ENCODE measurements around the gene SNX27.

Gene SNX27

GRCh38 chr1:151611832-151612500 is at the start of gene SNX27:
Gene SNX27 (plus strand): TSS chr1:151612050. CDS start chr1:151612202, 152 bp downstream.
- H3K4me1 ChIP-seq (ENCODE audit: control insufficient read depth, insufficient read depth, low read length), result peaks cover 9% of the 10 kb centered on the region
- peak within 1 kb of the TSS; percentile 78 for H3K4me3 ChIP-seq (ENCODE audit: low read length)
- H3K27ac ChIP-seq (ENCODE audit: low read depth, low read length), result peak within 1 kb of the TSS; percentile 95
- peak within 1 kb of the TSS; percentile 55 for H3K9ac ChIP-seq (ENCODE audit: low read length)
- no peaks in the 10 kb centered on the region for H3K27me3 ChIP-seq (ENCODE audit: control insufficient read depth, insufficient read depth, low read length)
- no peaks in the 10 kb centered on the region for H3K36me3 ChIP-seq (ENCODE audit: control insufficient read depth, insufficient read depth, low read length)

GRCh38 chr1:151562661-151563060 is 49.2 kb upstream of the SNX27 start:
- peaks cover 19% of the 10 kb centered on the region for H3K36me3 ChIP-seq (ENCODE audit: control insufficient read depth, insufficient read depth, low read length)
- H3K27me3 ChIP-seq (ENCODE audit: control insufficient read depth, insufficient read depth, low read length), result no peaks in the 10 kb centered on the region
- H3K27ac ChIP-seq (ENCODE audit: low read depth, low read length), result no peak overlapping the region

GRCh38 chr1:151563376-151563775 is 48.5 kb upstream of the SNX27 start:
- Histone ChIP-seq H3K27ac (ENCODE audit: low read depth, low read length) (no peak overlapping the region), H3K9ac (ENCODE audit: low read length) (no peak overlapping the region), H3K27me3 (ENCODE audit: control insufficient read depth, insufficient read depth, low read length) (no peaks in the 10 kb centered on the region), H3K4me3 (ENCODE audit: low read length) (no peak overlapping the region), H3K36me3 (ENCODE audit: control insufficient read depth, insufficient read depth, low read length) (peaks cover 19% of the 10 kb centered on the region), H3K4me1 (ENCODE audit: control insufficient read depth, insufficient read depth, low read length) (no peaks in the 10 kb centered on the region)

More at GRCh38 chr1:151562661-151563060, 49.2 kb upstream of the SNX27 start:
- Histone ChIP-seq H3K4me1 (ENCODE audit: control insufficient read depth, insufficient read depth, low read length) (no peaks in the 10 kb centered on the region), H3K9ac (ENCODE audit: low read length) (no peak overlapping the region), H3K4me3 (ENCODE audit: low read length) (no peak overlapping the region)

GRCh38 chr1:151565502-151566189 is 46.2 kb upstream of the SNX27 start:
- no peak overlapping the region for H3K4me3 ChIP-seq (ENCODE audit: low read length)

GRCh38 chr1:151568626-151569088 is 43.2 kb upstream of the SNX27 start:
- no peak overlapping the region for H3K27ac ChIP-seq (ENCODE audit: low read depth, low read length)
- no peaks in the 10 kb centered on the region for H3K4me1 ChIP-seq (ENCODE audit: control insufficient read depth, insufficient read depth, low read length)
- H3K9ac ChIP-seq (ENCODE audit: low read length), result no peak overlapping the region
- no peaks in the 10 kb centered on the region for H3K27me3 ChIP-seq (ENCODE audit: control insufficient read depth, insufficient read depth, low read length)
- H3K4me3 ChIP-seq (ENCODE audit: low read length), result no peak overlapping the region
- peaks cover 29% of the 10 kb centered on the region for H3K36me3 ChIP-seq (ENCODE audit: control insufficient read depth, insufficient read depth, low read length)

More at GRCh38 chr1:151565502-151566189, 46.2 kb upstream of the SNX27 start:
- Histone ChIP-seq H3K4me1 (ENCODE audit: control insufficient read depth, insufficient read depth, low read length) (no peaks in the 10 kb centered on the region), H3K36me3 (ENCODE audit: control insufficient read depth, insufficient read depth, low read length) (peaks cover 26% of the 10 kb centered on the region), H3K27me3 (ENCODE audit: control insufficient read depth, insufficient read depth, low read length) (no peaks in the 10 kb centered on the region), H3K27ac (ENCODE audit: low read depth, low read length) (no peak overlapping the region), H3K9ac (ENCODE audit: low read length) (no peak overlapping the region)

- Histone ChIP-seq H3K4me3 (ENCODE audit: low read length) (no peak overlapping the region), H3K27me3 (ENCODE audit: control insufficient read depth, insufficient read depth, low read length) (no peaks in the 10 kb centered on the region), H3K27ac (ENCODE audit: low read depth, low read length) (no peak overlapping the region), H3K36me3 (ENCODE audit: control insufficient read depth, insufficient read depth, low read length) (peaks cover 19% of the 10 kb centered on the region), H3K4me1 (ENCODE audit: control insufficient read depth, insufficient read depth, low read length) (no peaks in the 10 kb centered on the region), H3K9ac (ENCODE audit: low read length) (no peak overlapping the region)
Measured at GRCh38 chr1:151570819-151571218, 41.0 kb upstream of the SNX27 start.

GRCh38 chr1:151574575-151575529 is 37.0 kb upstream of the SNX27 start:
- Histone ChIP-seq H3K27ac (ENCODE audit: low read depth, low read length) (no peak overlapping the region), H3K27me3 (ENCODE audit: control insufficient read depth, insufficient read depth, low read length) (no peaks in the 10 kb centered on the region), H3K36me3 (ENCODE audit: control insufficient read depth, insufficient read depth, low read length) (peaks cover 12% of the 10 kb centered on the region), H3K4me3 (ENCODE audit: low read length) (no peak overlapping the region), H3K4me1 (ENCODE audit: control insufficient read depth, insufficient read depth, low read length) (no peaks in the 10 kb centered on the region), H3K9ac (ENCODE audit: low read length) (no peak overlapping the region)

GRCh38 chr1:151577173-151577572 is 34.7 kb upstream of the SNX27 start:
- no peaks in the 10 kb centered on the region for H3K27me3 ChIP-seq (ENCODE audit: control insufficient read depth, insufficient read depth, low read length)
- no peaks in the 10 kb centered on the region for H3K4me1 ChIP-seq (ENCODE audit: control insufficient read depth, insufficient read depth, low read length)
- no peak overlapping the region for H3K9ac ChIP-seq (ENCODE audit: low read length)
- no peak overlapping the region for H3K4me3 ChIP-seq (ENCODE audit: low read length)
- H3K36me3 ChIP-seq (ENCODE audit: control insufficient read depth, insufficient read depth, low read length), result peaks cover 12% of the 10 kb centered on the region
- no peak overlapping the region for H3K27ac ChIP-seq (ENCODE audit: low read depth, low read length)

- Histone ChIP-seq H3K27me3 (ENCODE audit: control insufficient read depth, insufficient read depth, low read length) (no peaks in the 10 kb centered on the region), H3K4me3 (ENCODE audit: low read length) (no peak overlapping the region), H3K27ac (ENCODE audit: low read depth, low read length) (no peak overlapping the region), H3K4me1 (ENCODE audit: control insufficient read depth, insufficient read depth, low read length) (no peaks in the 10 kb centered on the region), H3K9ac (ENCODE audit: low read length) (no peak overlapping the region), H3K36me3 (ENCODE audit: control insufficient read depth, insufficient read depth, low read length) (peaks cover 8% of the 10 kb centered on the region)
Measured at GRCh38 chr1:151578941-151579340, 32.9 kb upstream of the SNX27 start.

- Histone ChIP-seq H3K4me3 (ENCODE audit: low read length) (no peak overlapping the region), H3K9ac (ENCODE audit: low read length) (no peak overlapping the region), H3K36me3 (ENCODE audit: control insufficient read depth, insufficient read depth, low read length) (peaks cover 5% of the 10 kb centered on the region), H3K4me1 (ENCODE audit: control insufficient read depth, insufficient read depth, low read length) (peaks cover 1% of the 10 kb centered on the region), H3K27ac (ENCODE audit: low read depth, low read length) (no peak overlapping the region), H3K27me3 (ENCODE audit: control insufficient read depth, insufficient read depth, low read length) (no peaks in the 10 kb centered on the region)
Measured at GRCh38 chr1:151579436-151580225, 32.2 kb upstream of the SNX27 start.

GRCh38 chr1:151581451-151581850 is 30.4 kb upstream of the SNX27 start:
- Histone ChIP-seq H3K36me3 (ENCODE audit: control insufficient read depth, insufficient read depth, low read length) (peaks cover 5% of the 10 kb centered on the region), H3K27me3 (ENCODE audit: control insufficient read depth, insufficient read depth, low read length) (no peaks in the 10 kb centered on the region), H3K27ac (ENCODE audit: low read depth, low read length) (no peak overlapping the region), H3K4me3 (ENCODE audit: low read length) (no peak overlapping the region), H3K9ac (ENCODE audit: low read length) (no peak overlapping the region), H3K4me1 (ENCODE audit: control insufficient read depth, insufficient read depth, low read length) (peaks cover 5% of the 10 kb centered on the region)

Measured in rectal smooth muscle tissue (tissue), 1 donor.